Transverse colon (tissue), 4 donors: ENCODE results near the gene APCDD1. TPM values are rescaled to one million over a fixed set of nuclear protein-coding genes. Genes with fewer than 3 reads are reported as not detected.

Source experiments
- DNase-seq: peaks from one replicate; pipeline ENCODE4 v3.0.0-alpha.2; 2019
- H3K27ac ChIP-seq, 4 donors: fragments of 200-600 bp; sonication (generic); 2 replicates each; pipeline ENCODE4 v1.5.1; 2016 to 2018; ENCODE audit warnings: inconsistent platforms in 4 of 4
- H3K27me3 ChIP-seq: fragments of 200-600 bp; sonication (generic); 2 replicates; pipeline ENCODE4 v1.5.1; 2017; ENCODE audit warnings: inconsistent platforms
- H3K36me3 ChIP-seq, 4 donors: fragments of 200-600 bp; sonication (generic); 2 replicates each; pipeline ENCODE4 v1.5.1; 2017 to 2019; ENCODE audit warnings: inconsistent platforms in 4 of 4
- H3K4me1 ChIP-seq, 4 donors: fragments of 200-600 bp; sonication (generic); 2 replicates each; pipeline ENCODE4 v1.5.1; 2017 to 2020; ENCODE audit warnings: inconsistent platforms in 4 of 4
- H3K4me3 ChIP-seq, 4 donors: fragments of 200-600 bp; sonication (generic); 1 replicate in 1 of 4; 2 replicates in 3 of 4; pipeline versions ENCODE4 v1.5.1 to v1.6.1; 2017 to 2019; ENCODE audit warnings: inconsistent platforms in 4 of 4
- H3K9me3 ChIP-seq, 2 donors: fragments of 200-600 bp; sonication (generic); 2 replicates each; pipeline ENCODE4 v1.5.1; 2017 to 2019; ENCODE audit warnings: inconsistent platforms in 2 of 2
- EP300 ChIP-seq: sonication (generic); formaldehyde crosslinking; IDR thresholded peaks from one replicate; pipeline ENCODE4 v1.6.1; 2017; ENCODE audit warnings: antibody characterized with exemption, low read depth
- POLR2A ChIP-seq: fragments of 450-650 bp; IDR thresholded peaks from one replicate; pipeline ENCODE4 v1.6.1; 2016; ENCODE audit warnings: antibody characterized with exemption, mild to moderate bottlenecking, moderate library complexity
- POLR2AphosphoS5 ChIP-seq, 3 donors: sonication (generic); formaldehyde crosslinking; IDR thresholded peaks; one replicate each; pipeline ENCODE4 v1.6.1; 2016; ENCODE audit warnings: antibody characterized with exemption in 3 of 3
- WGBS, 2 donors: methylation state at CpG; one replicate each; pipeline ENCODE4 v1.1.5; 2018; ENCODE audit warnings: low coverage in 1 of 2; 5-methylcytosine and 5-hydroxymethylcytosine counted together
- in situ Hi-C, 4 donors: fragments of 200-750 bp; cut with MboI; loops; one replicate each; pipeline versions ENCODE4 v1.15.0 to v1.15.1; 2017; ENCODE audit warnings: low sequenced_read_pairs in 3 of 4, low pct_ligation_motif_present in 1 of 4, low pct_unique_long_range_greater_than_20kb in 1 of 4
- intact Hi-C: fragments of 100-400 bp; cut with DNase I; formaldehyde crosslinking; loops from one replicate; pipeline ENCODE4 v1.15.1; 2023; ENCODE audit warnings: low total_unique reads
- total RNA-seq, 4 donors: library from RNA; depleted of rRNA; stranded (reverse); fragments of >200 nt; gene quantifications; one replicate each; pipeline ENCODE4 v1.1.0, GENCODE V29; 2016
- TF ChIP-seq, protein P1 (sequence below), 5 experiments: fragments of 200-600 bp in 3 of 5; fragments of 450-650 bp in 2 of 5; sonication (generic) in 3 of 5; IDR thresholded peaks; 1 replicate in 2 of 5; 2 replicates in 3 of 5; pipeline ENCODE4 v1.5.1; 2016 to 2017; ENCODE audit warnings: antibody characterized with exemption in 5 of 5, inconsistent platforms in 3 of 5, mild to moderate bottlenecking in 2 of 5, moderate library complexity in 1 of 5

APCDD1 gene
- total RNA-seq, 4 donors from 2014 or later, result 2.6 to 10.8 (median 8.3) TPM

DNA sequence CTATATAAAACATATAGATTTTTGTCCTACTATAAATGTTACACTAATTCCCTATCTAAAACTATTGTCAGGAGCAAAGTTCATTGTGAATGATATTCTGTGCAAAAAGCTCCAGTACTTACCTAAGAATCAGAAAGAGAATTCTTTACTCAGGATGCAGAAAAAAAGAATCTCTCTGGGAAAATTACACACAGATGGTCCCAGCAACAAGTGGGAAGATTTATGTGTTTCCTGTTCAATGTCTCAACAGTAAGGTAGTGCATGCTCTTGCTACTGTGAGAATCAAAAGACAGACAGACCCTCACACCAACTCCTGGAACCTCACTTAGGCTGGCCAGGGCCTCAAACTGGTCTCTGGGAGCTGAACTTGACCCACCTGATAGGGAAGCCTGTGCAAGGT is 60.2 kb downstream of the APCDD1 start:
- H3K9me3 ChIP-seq, result no peaks in the 10 kb centered on the region
- H3K27me3 ChIP-seq, result no peaks in the 10 kb centered on the region
- peaks cover 0 to 18% (median 5%) of the 10 kb centered on the region in 4 donors for H3K4me1 ChIP-seq
- TF ChIP-seq POLR2A (no peak), EP300 (no peak), POLR2AphosphoS5 (IDR thresholded peaks at IDR 0.05) (no peak)
- TF ChIP-seq, protein P1, sequence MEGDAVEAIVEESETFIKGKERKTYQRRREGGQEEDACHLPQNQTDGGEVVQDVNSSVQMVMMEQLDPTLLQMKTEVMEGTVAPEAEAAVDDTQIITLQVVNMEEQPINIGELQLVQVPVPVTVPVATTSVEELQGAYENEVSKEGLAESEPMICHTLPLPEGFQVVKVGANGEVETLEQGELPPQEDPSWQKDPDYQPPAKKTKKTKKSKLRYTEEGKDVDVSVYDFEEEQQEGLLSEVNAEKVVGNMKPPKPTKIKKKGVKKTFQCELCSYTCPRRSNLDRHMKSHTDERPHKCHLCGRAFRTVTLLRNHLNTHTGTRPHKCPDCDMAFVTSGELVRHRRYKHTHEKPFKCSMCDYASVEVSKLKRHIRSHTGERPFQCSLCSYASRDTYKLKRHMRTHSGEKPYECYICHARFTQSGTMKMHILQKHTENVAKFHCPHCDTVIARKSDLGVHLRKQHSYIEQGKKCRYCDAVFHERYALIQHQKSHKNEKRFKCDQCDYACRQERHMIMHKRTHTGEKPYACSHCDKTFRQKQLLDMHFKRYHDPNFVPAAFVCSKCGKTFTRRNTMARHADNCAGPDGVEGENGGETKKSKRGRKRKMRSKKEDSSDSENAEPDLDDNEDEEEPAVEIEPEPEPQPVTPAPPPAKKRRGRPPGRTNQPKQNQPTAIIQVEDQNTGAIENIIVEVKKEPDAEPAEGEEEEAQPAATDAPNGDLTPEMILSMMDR (IDR thresholded peaks at IDR 0.05), result no peak
- intact Hi-C loops (no loop called here), in situ Hi-C loops (loop anchor here in 3 of 4 donors (10.0 to 25.0 kb wide), 2 partner anchors 102 to 540 kb away; no protein-coding TSS in a partner anchor)
- DNase-seq, result no peak
- peak overlapping the region in 1 of 4 donors; percentile 2 for H3K27ac ChIP-seq
- H3K36me3 ChIP-seq, result no peaks in the 10 kb centered on the region
- H3K4me3 ChIP-seq, result no peak overlapping the region

GRCh38 chr18:10515456-10515855 is 61.0 kb downstream of the APCDD1 start:
- in situ Hi-C loops, result loop anchor here in 3 of 4 donors (10.0 to 25.0 kb wide), 2 partner anchors 103 to 541 kb away; no protein-coding TSS in a partner anchor
- H3K27ac ChIP-seq, result no peak overlapping the region
- intact Hi-C loops, result no loop called here
- peaks cover 0 to 21% (median 6%) of the 10 kb centered on the region in 4 donors for H3K4me1 ChIP-seq
- no peaks in the 10 kb centered on the region for H3K9me3 ChIP-seq
- DNase-seq, result no peak
- TF ChIP-seq, protein P1 (IDR thresholded peaks at IDR 0.05), result no peak
- no peak for TF ChIP-seq POLR2AphosphoS5 (IDR thresholded peaks at IDR 0.05)
- no peak for TF ChIP-seq EP300
- TF ChIP-seq POLR2A, result no peak
- WGBS, 2 donors, result 53 to 66% methylated on average over 3 to 4 of the region's 4 CpGs
- no peak overlapping the region for H3K4me3 ChIP-seq
- H3K27me3 ChIP-seq, result no peaks in the 10 kb centered on the region
- H3K36me3 ChIP-seq, result no peaks in the 10 kb centered on the region

DNA sequence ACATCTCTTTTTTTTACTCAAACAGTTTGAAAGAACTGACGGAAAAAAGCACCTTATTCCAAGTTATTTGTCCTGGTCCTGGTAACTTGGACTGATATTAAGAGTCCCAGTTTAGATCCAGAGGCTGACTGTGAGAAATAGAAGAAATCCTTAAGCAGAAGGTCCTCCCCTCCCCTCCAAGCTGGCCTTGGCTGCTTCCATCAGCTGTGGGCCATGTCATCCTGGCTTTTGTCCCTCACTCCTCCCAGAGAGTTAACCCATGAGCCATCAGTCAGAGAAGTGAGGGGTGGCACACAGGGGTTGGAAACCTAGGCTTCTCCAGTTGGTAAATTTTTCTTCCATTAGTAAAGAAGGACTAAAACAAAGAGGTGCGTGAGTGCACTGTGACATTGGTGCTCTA is 61.6 kb downstream of the APCDD1 start:
- H3K27ac ChIP-seq, result no peak overlapping the region
- no peak for DNase-seq
- 81 to 82% methylated on average over 2 of the region's 2 CpGs for WGBS, 2 donors
- no peaks in the 10 kb centered on the region for H3K36me3 ChIP-seq
- in situ Hi-C loops, result loop anchor here in 3 of 4 donors (10.0 to 25.0 kb wide), 2 partner anchors 104 to 541 kb away; no protein-coding TSS in a partner anchor
- no peak for TF ChIP-seq POLR2AphosphoS5 (IDR thresholded peaks at IDR 0.05)
- TF ChIP-seq, protein P1 (IDR thresholded peaks at IDR 0.05), result no peak
- TF ChIP-seq EP300, result no peak
- intact Hi-C loops, result no loop called here
- no peak overlapping the region for H3K4me3 ChIP-seq
- H3K4me1 ChIP-seq, result peaks cover 0 to 21% (median 6%) of the 10 kb centered on the region in 4 donors
- no peaks in the 10 kb centered on the region for H3K27me3 ChIP-seq
- H3K9me3 ChIP-seq, result no peaks in the 10 kb centered on the region

DNA sequence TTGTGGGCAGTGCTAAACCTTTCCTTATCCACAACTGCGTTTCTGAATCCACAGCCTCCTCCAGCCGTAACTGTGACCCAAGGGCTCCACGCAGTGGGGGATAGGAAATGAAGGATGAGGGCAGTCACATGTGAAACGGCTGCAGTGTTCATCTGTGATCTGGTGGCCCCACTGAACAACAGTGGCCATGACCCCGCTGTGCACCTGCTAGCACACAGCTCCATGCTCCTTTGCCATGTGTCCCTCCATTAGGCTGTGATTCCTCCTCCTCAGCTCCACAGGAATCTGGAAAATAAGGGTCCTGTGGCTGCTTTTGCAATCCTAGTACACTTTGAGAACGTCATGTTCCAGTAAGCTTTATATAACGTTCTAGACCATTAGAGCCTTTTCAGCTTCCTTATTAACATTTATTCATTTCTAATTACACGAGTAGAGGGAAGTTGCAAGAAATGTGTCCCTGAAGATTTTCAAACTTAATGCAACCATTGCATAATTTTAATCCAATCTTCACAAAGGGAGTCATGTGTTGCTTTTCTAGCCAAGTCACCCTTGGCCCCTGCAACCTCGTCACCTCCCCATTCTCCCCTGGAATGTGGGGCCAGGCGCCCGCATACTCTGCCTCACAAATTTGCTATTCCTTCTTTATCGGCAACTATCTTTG is 64.3 kb downstream of the APCDD1 start:
- peak overlapping the region; percentile 26 to 65 (median 42) for H3K27ac ChIP-seq
- peak; percentile 27 for DNase-seq
- intact Hi-C loops (no loop called here), in situ Hi-C loops (loop anchor here in 3 of 4 donors (10.0 to 25.0 kb wide), 2 partner anchors 106 to 544 kb away; no protein-coding TSS in a partner anchor)
- 48 to 60% methylated on average over 6 to 12 of the region's 12 CpGs for WGBS, 2 donors
- no peaks in the 10 kb centered on the region for H3K9me3 ChIP-seq
- TF ChIP-seq POLR2AphosphoS5 (IDR thresholded peaks at IDR 0.05) (peak; percentile 8 to 30 (median 20)), EP300 (no peak)
- TF ChIP-seq, protein P1 (IDR thresholded peaks at IDR 0.05), result peak in 1 of 5 experiments; percentile 13
- H3K4me1 ChIP-seq, result peaks cover 0 to 21% (median 6%) of the 10 kb centered on the region in 4 donors
- H3K27me3 ChIP-seq, result no peaks in the 10 kb centered on the region
- no peaks in the 10 kb centered on the region for H3K36me3 ChIP-seq
- no peak overlapping the region for H3K4me3 ChIP-seq
